Lower leg skin (tissue), 3 donors: ENCODE results near the gene KRTAP4-9.
"Not testable (repeated sequence)": the region's sequence is repeated elsewhere in the genome, so short reads cannot be mapped to it uniquely, and the experiment has no call there.

Experiments
- CTCF ChIP-seq, 3 donors: fragments of 450-650 bp; IDR thresholded peaks; one replicate each; pipeline ENCODE4 v1.5.1; 2016; ENCODE audit warnings: antibody characterized with exemption in 3 of 3, mild to moderate bottlenecking in 3 of 3, moderate library complexity in 2 of 3
- POLR2A ChIP-seq, 2 donors: fragments of 450-650 bp; IDR thresholded peaks; one replicate each; pipeline ENCODE4 v1.6.1; 2016 to 2017; ENCODE audit warnings: antibody characterized with exemption in 2 of 2, mild to moderate bottlenecking in 1 of 2, moderate library complexity in 1 of 2

GRCh38 chr17:41123292-41123990 lies 18.3 kb downstream of the KRTAP4-9 start:
- TF ChIP-seq CTCF, POLR2A (IDR thresholded peaks at IDR 0.05): not testable (repeated sequence)
